22Rv1 (cell line): ENCODE results near the gene PCBP4.

Experiments
- H3K27ac ChIP-seq: fragments of 450-650 bp; 2 replicates; pipeline ENCODE4 v1.5.1; 2017
- CTCF ChIP-seq: fragments of 450-650 bp; IDR thresholded peaks from 2 replicates; pipeline ENCODE4 v1.5.1; 2017; ENCODE audit warnings: mild to moderate bottlenecking
- ZFX ChIP-seq: fragments of 450-650 bp; IDR thresholded peaks from 2 replicates; pipeline ENCODE4 v1.6.1; 2017; ENCODE audit warnings: antibody characterized with exemption, borderline replicate concordance

The PCBP4 gene

GRCh38 chr3:51968170-51968775 lies 1.0 kb upstream of the PCBP4 start:
- H3K27ac ChIP-seq, result peak overlapping the region; percentile 97
- TF ChIP-seq ZFX (no peak), CTCF (no peak)

GRCh38 chr3:51966922-51967383 lies 301 bp downstream of the PCBP4 start:
- peak overlapping the region; percentile 97 for H3K27ac ChIP-seq
- TF ChIP-seq CTCF (no peak), ZFX (no peak)

- TF ChIP-seq ZFX (no peak), CTCF (no peak)
- H3K27ac ChIP-seq, result peak overlapping the region; percentile 97
Measured at GRCh38 chr3:51966486-51966885, 768 bp downstream of the PCBP4 start.

GRCh38 chr3:51966016-51966415 lies 1.2 kb downstream of the PCBP4 start:
- TF ChIP-seq CTCF (no peak), ZFX (no peak)
- H3K27ac ChIP-seq, result no peak overlapping the region

GRCh38 chr3:51964521-51964920 lies 2.7 kb downstream of the PCBP4 start:
- no peak for TF ChIP-seq ZFX
- TF ChIP-seq CTCF, result no peak
- H3K27ac ChIP-seq, result no peak overlapping the region

GRCh38 chr3:51963951-51964451 lies 3.3 kb downstream of the PCBP4 start:
- TF ChIP-seq ZFX (no peak), CTCF (no peak)
- no peak overlapping the region for H3K27ac ChIP-seq

- H3K27ac ChIP-seq, result no peak overlapping the region
- no peak for TF ChIP-seq CTCF
- no peak for TF ChIP-seq ZFX
Measured at GRCh38 chr3:51962854-51963530, 4.3 kb downstream of the PCBP4 start.
